Smooth muscle cell (in vitro differentiated cells): ENCODE measurements around the gene SPIRE1. TPM values are rescaled to one million over a fixed set of nuclear protein-coding genes. Genes with fewer than 3 reads are reported as not detected.

Experiments used
- DNase-seq: peaks from one replicate; lab custom pipeline; 2025; ENCODE audit not compliant: unreplicated experiment; lab: John Stamatoyannopoulos, UW
- H2AFZ ChIP-seq: fragments of 200-600 bp; sonication (generic); 2 replicates; pipeline ENCODE4 v1.6.0; 2016; ENCODE audit warnings: antibody characterized with exemption, low read depth, mild to moderate bottlenecking
- H3F3A ChIP-seq: fragments of 200-600 bp; sonication (generic); 2 replicates; pipeline ENCODE4 v1.6.0; 2017; ENCODE audit warnings: antibody characterized with exemption, low read depth
- H3K27ac ChIP-seq: fragments of 200-600 bp; sonication (generic); 2 replicates; pipeline ENCODE4 v1.5.1; 2016; ENCODE audit warnings: low read depth, mild to moderate bottlenecking
- H3K27me3 ChIP-seq: fragments of 200-600 bp; sonication (generic); 2 replicates; pipeline ENCODE4 v1.6.1; 2016; ENCODE audit warnings: low read depth, mild to moderate bottlenecking
- H3K36me3 ChIP-seq: fragments of 200-600 bp; sonication (generic); 2 replicates; pipeline ENCODE4 v1.5.1; 2016; ENCODE audit warnings: low read depth
- H3K4me1 ChIP-seq: fragments of 200-600 bp; sonication (generic); 2 replicates; pipeline ENCODE4 v1.5.1; 2016; ENCODE audit warnings: low read depth
- H3K4me2 ChIP-seq: fragments of 200-600 bp; sonication (generic); 2 replicates; pipeline ENCODE4 v1.6.0; 2016; ENCODE audit warnings: mild to moderate bottlenecking
- H3K4me3 ChIP-seq: fragments of 200-600 bp; sonication (generic); 2 replicates; pipeline ENCODE4 v1.5.1; 2016; ENCODE audit warnings: mild to moderate bottlenecking
- H3K79me2 ChIP-seq: fragments of 200-600 bp; sonication (generic); 2 replicates; pipeline ENCODE4 v1.6.0; 2016; ENCODE audit warnings: low read depth, mild to moderate bottlenecking
- H3K9ac ChIP-seq: fragments of 200-600 bp; sonication (generic); 2 replicates; pipeline ENCODE4 v1.6.0; 2016; ENCODE audit warnings: low read depth
- H3K9me3 ChIP-seq: fragments of 200-600 bp; sonication (generic); replicated peaks from 2 replicates; pipeline ENCODE4 v1.5.1; 2016; ENCODE audit warnings: low read depth
- H4K20me1 ChIP-seq: fragments of 200-600 bp; sonication (generic); 2 replicates; pipeline ENCODE4 v1.6.0; 2016; ENCODE audit warnings: low read depth
- WGBS: methylation state at CpG from one replicate; pipeline ENCODE4 v1.1.7; 2016; ENCODE audit warnings: low lambda C conversion rate; 5-methylcytosine and 5-hydroxymethylcytosine counted together
- polyA plus RNA-seq: library from polyadenylated mRNA; unstranded; fragments of >200 nt; fragmentation: Nextera tagmentation; extraction: Ambion mirVana; gene quantifications from 2 replicates; pipeline ENCODE4 v1.2.1, GENCODE V29; 2016
- total RNA-seq: library from RNA; depleted of rRNA; stranded (reverse); fragments of >200 nt; gene quantifications from 2 replicates; pipeline ENCODE4 v1.2.3, GENCODE V29; 2014
- TF ChIP-seq, protein P1 (sequence below): fragments of 200-600 bp; sonication (generic); IDR thresholded peaks from 2 replicates; pipeline ENCODE4 v1.5.1; 2017; ENCODE audit warnings: borderline replicate concordance, mild to moderate bottlenecking, antibody characterized with exemption; ENCODE audit not compliant: insufficient read depth, poor library complexity, severe bottlenecking

SPIRE1 gene
- total and polyA plus RNA-seq, 2 experiments from 2014 or later: 12.6 to 18.1 TPM

GRCh38 chr18:12445554-12445953 is 212.4 kb downstream of the SPIRE1 start:
- no peak overlapping the region for H3K4me3 ChIP-seq
- TF ChIP-seq, protein P1, sequence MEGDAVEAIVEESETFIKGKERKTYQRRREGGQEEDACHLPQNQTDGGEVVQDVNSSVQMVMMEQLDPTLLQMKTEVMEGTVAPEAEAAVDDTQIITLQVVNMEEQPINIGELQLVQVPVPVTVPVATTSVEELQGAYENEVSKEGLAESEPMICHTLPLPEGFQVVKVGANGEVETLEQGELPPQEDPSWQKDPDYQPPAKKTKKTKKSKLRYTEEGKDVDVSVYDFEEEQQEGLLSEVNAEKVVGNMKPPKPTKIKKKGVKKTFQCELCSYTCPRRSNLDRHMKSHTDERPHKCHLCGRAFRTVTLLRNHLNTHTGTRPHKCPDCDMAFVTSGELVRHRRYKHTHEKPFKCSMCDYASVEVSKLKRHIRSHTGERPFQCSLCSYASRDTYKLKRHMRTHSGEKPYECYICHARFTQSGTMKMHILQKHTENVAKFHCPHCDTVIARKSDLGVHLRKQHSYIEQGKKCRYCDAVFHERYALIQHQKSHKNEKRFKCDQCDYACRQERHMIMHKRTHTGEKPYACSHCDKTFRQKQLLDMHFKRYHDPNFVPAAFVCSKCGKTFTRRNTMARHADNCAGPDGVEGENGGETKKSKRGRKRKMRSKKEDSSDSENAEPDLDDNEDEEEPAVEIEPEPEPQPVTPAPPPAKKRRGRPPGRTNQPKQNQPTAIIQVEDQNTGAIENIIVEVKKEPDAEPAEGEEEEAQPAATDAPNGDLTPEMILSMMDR: no peak
- H3K4me1 ChIP-seq: no peaks in the 10 kb centered on the region
- no peaks in the 10 kb centered on the region for H3F3A ChIP-seq
- no peak overlapping the region for H3K9ac ChIP-seq
- no peaks in the 10 kb centered on the region for H3K27me3 ChIP-seq
- H3K36me3 ChIP-seq: peaks cover 22% of the 10 kb centered on the region
- DNase-seq: no peak
- H3K9me3 ChIP-seq: no peaks in the 10 kb centered on the region
- no peak overlapping the region for H3K4me2 ChIP-seq
- no peak overlapping the region for H3K27ac ChIP-seq
- H3K79me2 ChIP-seq: no peaks in the 10 kb centered on the region
- 94% methylated on average over 4 of the region's 4 CpGs for WGBS
- H4K20me1 ChIP-seq: no peaks in the 10 kb centered on the region
- H2AFZ ChIP-seq: no peak overlapping the region

GRCh38 chr18:12443551-12443950 is 214.4 kb downstream of the SPIRE1 start:
- H3K4me3 ChIP-seq: no peak overlapping the region
- no peak overlapping the region for H3K4me2 ChIP-seq
- no peaks in the 10 kb centered on the region for H3K9me3 ChIP-seq
- WGBS: 93% methylated on average over 3 of the region's 3 CpGs
- H3F3A ChIP-seq: no peaks in the 10 kb centered on the region
- no peak overlapping the region for H3K9ac ChIP-seq
- H3K4me1 ChIP-seq: no peaks in the 10 kb centered on the region
- peaks cover 18% of the 10 kb centered on the region for H3K36me3 ChIP-seq
- no peaks in the 10 kb centered on the region for H4K20me1 ChIP-seq
- H3K27ac ChIP-seq: no peak overlapping the region
- no peak overlapping the region for H2AFZ ChIP-seq
- H3K27me3 ChIP-seq: no peaks in the 10 kb centered on the region
- DNase-seq: no peak
- TF ChIP-seq, protein P1: no peak
- H3K79me2 ChIP-seq: no peaks in the 10 kb centered on the region

DNA sequence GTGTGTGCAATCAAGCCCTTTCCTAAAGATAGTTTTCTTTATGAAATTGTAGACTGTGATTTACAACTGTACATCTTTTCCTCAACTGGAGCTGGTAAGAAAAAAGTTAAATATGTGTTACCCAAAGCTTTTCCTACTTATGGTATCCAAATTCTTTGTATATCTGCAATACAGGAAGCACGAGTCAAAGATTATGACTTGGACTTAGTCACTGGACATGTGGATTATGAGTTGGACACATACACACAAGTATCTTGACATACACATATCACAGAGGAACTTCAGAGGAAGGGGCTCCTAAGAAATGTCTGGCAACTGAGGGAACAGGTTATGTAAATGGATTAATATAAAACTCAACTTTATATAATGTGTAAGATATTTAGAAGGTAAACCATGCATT is 215.0 kb downstream of the SPIRE1 start:
- DNase-seq: no peak
- Histone ChIP-seq H3K27ac (no peak overlapping the region), H2AFZ (no peak overlapping the region), H3K79me2 (no peaks in the 10 kb centered on the region), H3K4me2 (no peak overlapping the region), H3K36me3 (peaks cover 15% of the 10 kb centered on the region), H3K4me3 (no peak overlapping the region), H3K9ac (no peak overlapping the region), H3K4me1 (no peaks in the 10 kb centered on the region), H3K27me3 (no peaks in the 10 kb centered on the region), H3F3A (no peaks in the 10 kb centered on the region), H3K9me3 (no peaks in the 10 kb centered on the region), H4K20me1 (no peaks in the 10 kb centered on the region)
- TF ChIP-seq, protein P1: no peak
- WGBS: 26% methylated on average over 1 of the region's 1 CpG

GRCh38 chr18:12441475-12442034 is 216.4 kb downstream of the SPIRE1 start:
- no peaks in the 10 kb centered on the region for H3K9me3 ChIP-seq
- no peak for DNase-seq
- H3K9ac ChIP-seq: no peak overlapping the region
- no peaks in the 10 kb centered on the region for H4K20me1 ChIP-seq
- 91% methylated on average over 12 of the region's 12 CpGs for WGBS
- H3K27ac ChIP-seq: no peak overlapping the region
- no peaks in the 10 kb centered on the region for H3K79me2 ChIP-seq
- H3K4me2 ChIP-seq: no peak overlapping the region
- H3K27me3 ChIP-seq: no peaks in the 10 kb centered on the region
- no peak overlapping the region for H3K4me3 ChIP-seq
- TF ChIP-seq, protein P1: no peak
- H3K4me1 ChIP-seq: no peaks in the 10 kb centered on the region
- H2AFZ ChIP-seq: no peak overlapping the region
- no peaks in the 10 kb centered on the region for H3F3A ChIP-seq
- H3K36me3 ChIP-seq: peaks cover 7% of the 10 kb centered on the region
